ENCODE measurements around the gene HES5.

HES5 gene

GRCh38 chr1:2532485-2533160 is 2.6 kb upstream of the HES5 start:
- Histone ChIP-seq H3K27ac (no peak overlapping the region), H3K4me3 (no peak overlapping the region)
- no peak for TF ChIP-seq CTCF (IDR thresholded peaks at IDR 0.05)
- DNase-seq (ENCODE audit: low spot score) = no peak

- H3K4me3 ChIP-seq = peak overlapping the region; percentile 71
- DNase-seq (ENCODE audit: low spot score) = no peak
- TF ChIP-seq CTCF (IDR thresholded peaks at IDR 0.05) = no peak
- peak overlapping the region; percentile 18 to 95 for H3K27ac ChIP-seq
These were observed 674 bp upstream of the HES5 start for GRCh38 chr1:2530513-2531361.

- H3K4me3 ChIP-seq = peak overlapping the region; percentile 71
These were observed 888 bp downstream of the HES5 start for GRCh38 chr1:2528966-2529783.

GRCh38 chr1:2528611-2528965 is 1.5 kb downstream of the HES5 start:
- DNase-seq (ENCODE audit: low spot score) = no peak

More at GRCh38 chr1:2528966-2529783, 888 bp downstream of the HES5 start:
- TF ChIP-seq CTCF (IDR thresholded peaks at IDR 0.05) = no peak
- peak overlapping the region; percentile 62 to 95 for H3K27ac ChIP-seq
- no peak for DNase-seq (ENCODE audit: low spot score)

GRCh38 chr1:2528016-2528415 is 2.0 kb downstream of the HES5 start:
- Histone ChIP-seq H3K27ac (peak overlapping the region; percentile 79 to 95), H3K4me3 (peak overlapping the region; percentile 71)
- peak; percentile 87 for DNase-seq (ENCODE audit: low spot score)
- TF ChIP-seq CTCF (IDR thresholded peaks at IDR 0.05) = no peak

More at GRCh38 chr1:2528611-2528965, 1.5 kb downstream of the HES5 start:
- H3K4me3 ChIP-seq = peak overlapping the region; percentile 71
- H3K27ac ChIP-seq = peak overlapping the region; percentile 62 to 95
- TF ChIP-seq CTCF (IDR thresholded peaks at IDR 0.05) = no peak

GRCh38 chr1:2527556-2527860 is 2.6 kb downstream of the HES5 start:
- Histone ChIP-seq H3K4me3 (peak overlapping the region; percentile 15), H3K27ac (peak overlapping the region; percentile 79 to 95)
- no peak for TF ChIP-seq CTCF (IDR thresholded peaks at IDR 0.05)
- no peak for DNase-seq (ENCODE audit: low spot score)
